HG03108 (cell line): ENCODE data around the gene ANKRD7.
A peak's percentile ranks its signal among the peaks of the same experiment; 100 is the strongest.

ENCODE experiments used
- ATAC-seq: cut with Tn5 transposase; IDR thresholded peaks from one replicate; pipeline ENCODE4 v1.9.1; 2021; ENCODE audit warnings: moderate library complexity; ENCODE audit not compliant: unreplicated experiment

The ANKRD7 gene, protein sequence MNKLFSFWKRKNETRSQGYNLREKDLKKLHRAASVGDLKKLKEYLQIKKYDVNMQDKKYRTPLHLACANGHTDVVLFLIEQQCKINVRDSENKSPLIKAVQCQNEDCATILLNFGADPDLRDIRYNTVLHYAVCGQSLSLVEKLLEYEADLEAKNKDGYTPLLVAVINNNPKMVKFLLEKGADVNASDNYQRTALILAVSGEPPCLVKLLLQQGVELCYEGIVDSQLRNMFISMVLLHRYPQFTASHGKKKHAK

GRCh38 chr7:118224521-118224920 lies at the start of gene ANKRD7:
TSS of gene ANKRD7 (plus strand) at chr7:118224704. CDS start at chr7:118224831, 127 bp downstream.
- no peak for ATAC-seq

DNA sequence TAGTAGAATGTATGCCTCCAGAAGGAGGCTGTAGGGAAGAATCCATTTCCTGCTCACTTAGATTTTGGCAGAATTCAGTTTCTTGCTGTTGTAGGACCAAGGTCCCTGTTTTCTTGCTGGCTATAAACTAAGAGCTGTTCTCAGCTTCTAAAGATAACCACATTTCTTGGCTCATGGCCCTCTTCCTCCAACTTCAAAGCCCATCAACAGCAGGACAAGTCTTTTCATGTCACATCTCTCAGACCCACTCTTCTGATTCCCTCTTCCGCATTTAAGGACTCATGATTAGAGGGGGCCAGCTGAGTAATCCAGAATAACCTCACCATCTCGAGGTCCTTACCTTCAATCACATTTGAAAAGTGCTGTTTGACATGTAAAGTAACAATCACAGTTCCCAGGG lies 48.8 kb upstream of the ANKRD7 start:
- ATAC-seq, result no peak

DNA sequence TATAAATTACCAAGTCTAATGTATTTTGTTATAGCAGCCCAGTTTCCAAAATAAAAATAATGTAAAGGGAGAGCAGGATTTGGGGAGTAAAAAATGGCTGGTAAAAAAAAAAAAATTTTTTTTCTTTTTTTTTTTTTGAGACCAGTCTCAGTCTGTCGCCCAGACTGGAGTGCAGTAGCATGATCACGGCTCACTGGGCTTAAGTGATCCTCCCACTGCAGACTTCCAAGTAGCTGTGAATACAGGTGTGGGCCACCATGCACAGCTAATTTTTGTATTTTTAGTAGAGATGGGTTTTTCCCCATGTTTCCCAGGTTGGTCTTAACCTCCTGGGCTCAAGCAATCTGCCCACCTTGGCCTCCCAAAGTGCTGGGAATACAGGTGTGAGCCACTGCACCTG lies 45.3 kb upstream of the ANKRD7 start:
- ATAC-seq, result no peak

GRCh38 chr7:118182593-118183427 lies 41.7 kb upstream of the ANKRD7 start:
- no peak for ATAC-seq

DNA sequence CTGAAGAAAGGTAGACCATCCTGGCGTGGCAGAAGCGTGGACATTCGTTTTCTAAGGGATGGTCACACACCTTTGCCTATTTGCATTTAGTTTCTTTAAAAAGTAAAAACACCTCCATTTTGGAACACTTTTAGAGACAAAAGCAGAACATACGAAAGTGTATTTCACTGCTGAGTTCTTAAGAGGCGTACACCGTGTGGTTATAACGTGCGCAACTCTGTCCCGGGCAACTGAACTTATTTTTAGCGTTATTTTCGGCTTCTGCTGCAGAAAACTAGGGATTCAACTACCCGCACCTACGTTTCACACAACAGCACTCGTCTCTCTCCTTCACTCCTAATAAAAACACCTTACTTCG lies 41.1 kb upstream of the ANKRD7 start:
- ATAC-seq, result no peak

DNA sequence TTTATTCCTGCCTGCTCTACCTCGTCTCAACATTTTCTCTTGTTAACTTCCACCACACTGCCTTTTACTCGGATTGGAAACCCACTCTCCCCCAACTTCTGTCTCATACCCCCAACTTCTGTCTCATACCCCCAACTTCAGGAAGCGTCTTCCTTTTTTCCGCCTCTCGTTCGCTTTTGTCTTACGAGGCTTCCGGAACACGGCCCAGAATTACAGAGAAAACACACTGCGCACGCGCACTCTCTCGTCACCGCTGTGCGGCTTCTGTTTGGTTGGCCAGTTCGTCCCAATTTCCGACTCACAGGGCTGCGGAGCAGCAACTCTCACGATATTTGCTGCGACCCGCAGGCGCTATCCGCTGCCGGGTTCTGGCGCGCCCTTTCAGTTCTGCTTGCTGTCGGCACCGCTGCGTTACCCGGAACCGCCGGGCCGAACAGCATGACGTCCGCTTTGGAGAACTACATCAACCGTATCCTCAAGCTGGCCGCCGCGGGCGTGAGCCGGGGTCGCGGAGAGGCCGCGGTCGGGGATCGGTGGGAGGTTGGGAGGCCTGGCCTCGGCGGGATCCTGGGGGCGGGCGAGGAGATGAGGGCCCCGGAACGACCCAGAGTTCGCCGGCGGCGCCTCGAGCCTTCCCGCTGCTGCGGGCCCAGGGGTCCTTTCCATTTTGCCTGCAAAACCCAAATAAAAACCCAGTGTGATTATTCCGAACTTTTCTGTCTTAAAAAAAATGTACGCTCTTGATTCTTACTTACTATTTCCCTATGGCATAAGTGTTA lies 40.5 kb upstream of the ANKRD7 start, which contains the start of gene LSM8:
LSM8 (plus strand) TSS at position 379 of the 779 bp plus-strand sequence; CDS start at position 439, 60 bp downstream.
- ATAC-seq, result peak; percentile 99

DNA sequence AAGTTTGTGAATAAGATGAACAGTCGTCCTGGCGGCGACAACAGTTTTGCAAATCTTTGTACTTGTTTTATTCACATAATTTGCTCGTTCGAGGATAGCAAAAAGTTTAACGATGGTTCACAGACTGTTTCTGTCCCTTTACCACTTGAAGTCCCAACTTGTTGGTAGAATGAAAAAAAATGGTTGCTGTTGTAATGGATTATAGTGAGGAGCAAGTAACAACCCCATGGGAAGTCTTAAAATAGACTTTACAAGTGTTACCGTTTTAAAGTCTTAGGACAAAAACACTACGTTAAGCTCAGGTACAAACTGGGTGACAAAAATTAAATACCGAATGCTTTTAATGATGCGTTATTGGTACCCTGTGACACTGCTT lies 40.0 kb upstream of the ANKRD7 start:
- ATAC-seq, result no peak

- ATAC-seq, result no peak
Measured at GRCh38 chr7:118185163-118185860, 39.2 kb upstream of the ANKRD7 start.

GRCh38 chr7:118186501-118186900 lies 38.0 kb upstream of the ANKRD7 start:
- no peak for ATAC-seq

DNA sequence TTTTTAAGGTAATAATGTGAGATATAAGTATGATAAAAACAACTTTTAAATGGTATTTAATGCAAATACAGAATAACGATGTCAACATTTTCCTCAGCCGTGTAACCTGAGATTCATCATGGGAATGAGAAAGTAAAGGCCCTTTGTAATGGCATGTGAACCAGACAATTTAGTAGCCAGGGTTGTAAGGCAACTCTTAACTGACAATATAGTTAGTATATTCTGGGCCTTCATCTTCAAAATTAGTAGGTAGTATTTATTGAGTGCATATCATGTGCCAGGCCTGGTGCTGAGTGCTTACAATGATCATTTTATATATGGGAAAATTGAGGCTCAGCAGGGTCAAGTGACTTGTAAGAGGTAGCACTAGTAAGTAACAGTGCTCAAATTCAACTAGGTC lies 29.9 kb upstream of the ANKRD7 start:
- no peak for ATAC-seq

DNA sequence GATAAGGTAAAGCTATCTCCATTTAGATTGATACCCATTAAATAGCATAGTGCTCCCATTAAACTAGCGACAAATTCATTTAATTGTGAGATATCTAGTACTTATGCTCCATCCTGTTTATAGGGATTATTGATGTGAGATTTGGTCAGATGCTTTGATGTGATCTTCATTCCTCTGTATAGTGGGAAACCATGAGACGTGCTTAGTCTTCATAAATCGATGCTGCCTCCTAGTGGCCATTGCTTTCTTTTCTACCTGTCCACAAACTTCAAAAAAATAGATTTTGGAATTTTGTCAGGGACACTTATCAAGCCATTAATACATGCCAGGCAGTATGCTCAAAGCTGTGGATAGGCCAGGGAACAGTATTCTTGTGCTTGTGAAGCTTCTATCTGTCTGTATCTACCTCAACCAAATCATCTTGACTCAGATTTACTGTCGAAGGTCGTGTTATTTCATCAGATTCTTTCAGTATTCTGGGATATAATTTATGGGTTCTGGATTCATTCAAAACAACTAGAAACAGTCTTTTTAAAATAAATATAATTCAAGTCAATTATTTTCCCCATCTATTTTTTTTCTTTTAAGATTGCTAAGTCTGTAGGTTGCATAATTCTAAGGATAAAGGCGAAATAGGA lies 28.5 kb upstream of the ANKRD7 start:
- ATAC-seq, result peak; percentile 88

DNA sequence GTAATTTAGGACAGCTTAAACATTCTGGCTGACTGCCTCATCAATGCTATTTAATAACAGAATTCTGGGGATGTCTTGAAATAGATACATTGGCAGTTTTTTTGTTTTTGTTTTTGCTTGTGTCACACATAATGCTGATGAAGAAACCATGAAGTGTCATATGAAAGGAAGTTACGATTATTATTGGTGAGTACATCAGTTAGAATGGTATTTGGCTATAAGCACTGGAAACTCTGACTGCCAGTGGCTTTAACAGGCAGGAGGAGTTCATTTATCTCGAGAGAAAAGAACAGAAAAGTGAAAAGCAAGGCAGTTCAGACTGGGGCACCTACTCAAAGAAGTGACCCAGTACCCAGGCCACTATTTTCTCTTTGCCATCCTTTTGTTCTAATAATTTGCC lies 22.4 kb upstream of the ANKRD7 start:
- no peak for ATAC-seq

DNA sequence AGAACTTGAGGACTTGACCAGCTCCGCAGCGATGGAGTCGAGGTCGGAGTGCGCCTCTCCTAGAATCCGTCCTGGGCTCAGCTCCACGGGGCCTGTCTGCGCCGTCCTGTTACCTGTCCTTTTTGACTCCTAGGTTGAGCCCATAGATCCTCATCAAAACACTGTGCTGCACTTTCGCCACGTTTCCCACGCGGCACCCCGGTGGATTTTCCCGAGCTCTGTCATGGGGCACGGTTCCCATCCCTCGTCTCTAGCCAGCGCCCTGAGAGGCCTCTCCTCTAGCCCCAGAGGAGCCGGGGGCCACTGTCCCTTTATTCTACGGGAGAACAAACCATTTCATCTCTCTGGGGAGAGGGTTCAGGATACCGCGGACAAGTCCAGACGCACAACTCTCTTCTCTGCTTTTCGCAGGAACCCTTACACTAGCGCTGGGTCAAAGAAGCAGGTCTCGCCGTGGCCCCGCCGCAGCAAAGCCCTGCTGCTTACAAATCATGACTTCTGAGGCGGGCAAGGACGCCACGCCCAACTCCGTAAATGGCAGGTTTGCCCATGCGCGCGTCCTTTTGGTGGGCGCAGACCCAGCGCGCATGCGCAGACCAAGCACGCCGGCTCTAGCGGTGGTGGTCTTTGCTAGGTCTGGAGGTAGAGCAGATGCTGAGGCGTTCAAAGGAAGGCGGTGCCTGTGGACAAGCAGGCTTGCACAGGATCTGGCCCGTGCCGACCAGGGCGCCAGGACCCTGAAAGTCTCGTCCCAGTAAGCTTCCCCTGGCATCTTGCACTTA lies 10.3 kb upstream of the ANKRD7 start:
- ATAC-seq, result peak; percentile 96

GRCh38 chr7:118214833-118215182 lies 9.7 kb upstream of the ANKRD7 start:
- ATAC-seq, result no peak

DNA sequence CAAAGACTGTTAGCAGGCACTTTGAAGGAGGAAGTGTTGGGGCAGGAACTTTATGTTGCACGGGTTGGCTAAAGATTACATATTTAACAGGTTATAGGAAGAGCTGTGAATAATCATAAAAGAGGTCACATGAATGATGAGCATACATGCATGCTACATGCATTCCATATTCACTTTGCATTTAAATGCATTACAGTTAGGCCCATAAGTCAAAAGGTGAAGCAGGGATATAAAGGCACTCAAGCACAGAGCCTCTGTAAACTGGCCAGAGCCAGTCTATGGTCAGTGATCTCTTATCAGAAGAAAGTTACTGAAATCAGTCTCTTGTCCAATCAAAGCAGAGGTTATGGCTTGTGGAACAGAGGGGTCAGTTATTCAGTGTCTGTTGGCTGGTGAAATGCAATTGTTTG lies 7.3 kb upstream of the ANKRD7 start:
- no peak for ATAC-seq

DNA sequence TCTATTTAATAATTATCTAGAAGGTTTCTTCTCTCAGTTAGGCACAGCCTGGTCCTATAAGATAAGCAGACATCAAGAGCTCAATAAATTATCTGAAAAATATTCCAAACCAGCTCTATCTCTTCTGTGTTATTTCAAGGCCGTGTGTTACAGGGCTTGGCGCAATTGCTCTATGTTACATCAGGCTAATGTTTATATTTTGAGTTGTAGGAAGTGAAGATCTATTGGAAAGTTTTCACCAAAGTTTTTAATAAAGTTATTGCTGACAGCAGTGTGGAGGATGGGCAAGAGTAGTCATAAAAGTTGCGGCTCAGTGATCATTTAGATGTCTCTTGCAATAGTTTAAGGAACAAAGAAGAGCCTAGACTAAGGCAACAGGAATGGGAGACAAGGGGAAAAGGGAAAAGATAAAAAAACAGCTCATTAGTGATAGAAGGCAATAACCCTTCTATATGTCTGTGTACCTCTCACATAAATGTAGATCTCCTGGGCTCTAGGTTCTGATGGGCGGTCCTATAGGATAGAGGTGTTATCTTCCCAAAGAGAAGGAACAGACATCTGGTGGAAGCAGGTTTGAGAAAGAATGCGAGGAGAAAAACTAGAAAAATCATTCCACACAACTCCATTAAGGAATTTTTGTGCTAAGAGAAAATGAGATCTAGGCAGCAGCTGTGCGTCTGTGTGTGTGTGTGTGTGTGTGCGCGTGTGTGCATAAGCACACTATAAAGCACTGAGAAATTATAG lies 5.9 kb upstream of the ANKRD7 start:
- no peak for ATAC-seq

GRCh38 chr7:118219157-118219512 lies 5.4 kb upstream of the ANKRD7 start:
- ATAC-seq, result no peak

- ATAC-seq, result no peak
Measured at GRCh38 chr7:118220583-118220982, 3.9 kb upstream of the ANKRD7 start.

DNA sequence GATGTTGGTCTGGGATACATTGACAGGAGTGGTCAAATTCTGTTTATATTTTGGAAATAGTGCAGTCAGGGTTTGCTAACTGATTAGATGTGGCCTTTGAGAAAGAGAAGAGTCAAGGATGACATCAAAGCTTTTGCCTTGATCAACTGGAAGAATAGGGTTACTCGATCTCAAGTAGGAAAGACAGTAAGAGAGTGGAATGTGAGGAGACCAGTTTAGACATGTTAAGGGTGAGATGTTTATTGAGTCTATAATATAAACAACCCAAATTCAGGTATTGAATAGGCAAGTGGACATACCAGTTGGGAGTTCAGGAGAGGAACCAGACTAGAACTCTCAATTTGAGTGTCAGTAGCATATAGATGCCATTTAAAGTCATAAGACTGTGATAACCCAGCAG lies 1.9 kb upstream of the ANKRD7 start:
- ATAC-seq, result no peak
